Rectal smooth muscle tissue (tissue), 1 donor: ENCODE data around the gene ZCCHC3.

Experiments
- H3K27ac ChIP-seq: one replicate; pipeline ENCODE4 v1.7.0; 2013; ENCODE audit warnings: low read depth, low read length, inconsistent platforms
- H3K27me3 ChIP-seq: one replicate; pipeline ENCODE4 v1.7.0; 2013; ENCODE audit warnings: low read length; ENCODE audit not compliant: control insufficient read depth, insufficient read depth
- H3K36me3 ChIP-seq: one replicate; pipeline ENCODE4 v1.7.0; 2013; ENCODE audit warnings: low read length; ENCODE audit not compliant: control insufficient read depth, insufficient read depth
- H3K4me1 ChIP-seq: one replicate; pipeline ENCODE4 v1.7.0; 2013; ENCODE audit warnings: low read length; ENCODE audit not compliant: control insufficient read depth, insufficient read depth
- H3K4me3 ChIP-seq: one replicate; pipeline ENCODE4 v1.7.0; 2013; ENCODE audit warnings: low read length
- H3K9ac ChIP-seq: one replicate; pipeline ENCODE4 v1.7.0; 2013; ENCODE audit warnings: low read length

The ZCCHC3 gene

DNA sequence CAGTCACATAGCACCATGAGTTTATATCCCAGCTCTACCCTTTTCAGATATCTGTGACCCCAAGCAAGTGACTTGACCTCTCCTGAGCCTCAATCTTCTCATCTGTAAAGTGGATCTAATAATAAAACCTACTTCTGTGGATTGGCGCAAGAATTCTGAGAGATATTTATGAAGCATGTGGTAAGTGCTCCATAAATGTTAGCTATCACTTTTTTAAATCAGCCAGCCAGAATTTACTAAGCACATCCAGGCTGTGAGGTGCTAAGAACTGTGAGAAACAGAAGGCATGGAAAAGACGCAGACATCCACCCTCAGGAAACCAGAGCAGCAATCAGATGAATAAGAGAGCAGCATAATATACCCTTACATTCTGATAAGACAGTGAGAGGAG is 7.7 kb upstream of the ZCCHC3 start:
- no peaks in the 10 kb centered on the region for H3K27me3 ChIP-seq
- peak overlapping the region; percentile 60 for H3K9ac ChIP-seq
- H3K4me1 ChIP-seq: peaks cover 5% of the 10 kb centered on the region
- no peaks in the 10 kb centered on the region for H3K36me3 ChIP-seq
- H3K27ac ChIP-seq: no peak overlapping the region
- peak overlapping the region; percentile 91 for H3K4me3 ChIP-seq

DNA sequence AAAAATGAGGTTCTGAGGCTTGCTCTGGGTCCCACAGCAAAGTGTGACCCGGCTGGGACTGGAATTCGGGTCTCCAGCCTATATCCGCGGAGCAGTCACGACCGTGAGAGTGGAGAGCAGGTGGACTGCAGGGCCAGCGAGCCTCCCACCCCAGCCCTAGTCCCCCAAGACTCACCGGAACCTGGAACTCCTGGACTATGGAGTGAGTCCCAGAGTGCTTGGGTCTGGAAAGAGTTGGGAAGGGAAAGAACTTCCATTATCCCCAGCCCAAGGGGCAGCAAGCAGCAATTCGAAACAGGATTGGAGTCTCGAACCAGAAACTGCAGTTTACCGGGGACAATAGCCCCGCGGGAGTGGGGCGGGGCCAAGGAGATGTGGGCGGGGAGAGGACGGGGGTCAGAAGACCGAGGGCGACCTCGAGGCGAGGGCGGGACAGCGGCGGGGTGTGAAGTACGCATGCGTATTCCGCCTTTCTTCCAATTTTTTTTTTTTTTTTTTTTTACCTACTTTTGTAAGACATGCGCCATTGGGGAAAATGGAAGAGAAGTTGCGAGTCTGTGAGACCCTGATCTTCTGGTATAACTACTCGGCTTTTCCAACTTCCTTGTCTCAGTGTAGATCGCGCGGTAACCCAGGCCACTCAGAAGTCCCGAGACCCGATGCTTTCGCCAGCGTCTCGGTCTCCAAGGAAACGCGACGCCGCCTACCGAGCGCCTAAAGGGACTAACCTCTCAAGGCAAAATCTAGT is 7.1 kb upstream of the ZCCHC3 start, which contains the start of gene C20orf96:
TSS of gene C20orf96 (minus strand) at position 667 of the 748 bp plus-strand sequence. CDS start at position 527, 140 bp downstream.
- Histone ChIP-seq H3K4me1 (peaks cover 5% of the 10 kb centered on the region), H3K9ac (peak within 1 kb of the TSS; percentile 60), H3K27me3 (no peaks in the 10 kb centered on the region), H3K36me3 (no peaks in the 10 kb centered on the region), H3K4me3 (peak within 1 kb of the TSS; percentile 91), H3K27ac (peak within 1 kb of the TSS; percentile 75)

DNA sequence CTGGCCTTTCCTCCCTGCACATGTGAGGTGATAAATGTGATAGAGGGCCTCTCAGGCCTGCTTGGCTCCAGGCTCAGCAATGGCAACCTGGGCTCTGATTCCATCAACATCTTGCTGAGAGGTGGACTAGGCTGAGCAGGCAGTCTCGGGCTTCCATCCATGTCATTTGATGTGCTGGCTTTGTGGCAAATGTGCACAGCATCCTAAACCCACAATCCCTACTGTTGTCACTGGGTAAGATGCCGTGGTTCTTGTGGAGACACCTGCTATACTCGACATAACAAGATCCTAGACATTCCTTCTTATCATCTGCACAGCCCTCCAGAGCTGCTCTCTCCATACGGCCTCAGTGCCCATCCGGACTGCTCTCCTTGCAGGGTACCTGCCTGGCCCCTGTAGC is 2.8 kb upstream of the ZCCHC3 start:
- Histone ChIP-seq H3K36me3 (no peaks in the 10 kb centered on the region), H3K27ac (no peak overlapping the region), H3K9ac (no peak overlapping the region), H3K4me1 (peaks cover 10% of the 10 kb centered on the region), H3K27me3 (no peaks in the 10 kb centered on the region), H3K4me3 (no peak overlapping the region)

DNA sequence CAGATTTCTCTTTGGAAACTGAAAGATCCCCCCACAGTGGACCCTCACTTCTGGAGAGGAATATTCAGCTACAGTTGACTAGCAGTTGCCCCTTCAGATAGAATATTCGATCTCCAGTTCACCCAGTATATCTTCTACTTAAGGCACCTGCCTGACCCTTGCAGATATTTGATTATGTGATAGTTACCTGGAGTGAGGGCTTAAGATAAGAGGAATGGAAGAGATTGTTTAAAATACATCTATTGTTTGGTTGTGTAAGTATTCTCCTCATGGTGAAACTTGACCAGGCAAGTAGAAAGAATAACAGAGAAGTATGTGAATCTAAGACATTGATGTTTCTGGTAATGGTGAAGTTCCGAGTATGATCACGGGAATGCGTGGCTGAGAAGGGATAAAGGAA is 1.6 kb upstream of the ZCCHC3 start:
- Histone ChIP-seq H3K4me1 (peaks cover 18% of the 10 kb centered on the region), H3K36me3 (no peaks in the 10 kb centered on the region), H3K9ac (no peak overlapping the region), H3K27ac (no peak overlapping the region), H3K27me3 (no peaks in the 10 kb centered on the region), H3K4me3 (no peak overlapping the region)

DNA sequence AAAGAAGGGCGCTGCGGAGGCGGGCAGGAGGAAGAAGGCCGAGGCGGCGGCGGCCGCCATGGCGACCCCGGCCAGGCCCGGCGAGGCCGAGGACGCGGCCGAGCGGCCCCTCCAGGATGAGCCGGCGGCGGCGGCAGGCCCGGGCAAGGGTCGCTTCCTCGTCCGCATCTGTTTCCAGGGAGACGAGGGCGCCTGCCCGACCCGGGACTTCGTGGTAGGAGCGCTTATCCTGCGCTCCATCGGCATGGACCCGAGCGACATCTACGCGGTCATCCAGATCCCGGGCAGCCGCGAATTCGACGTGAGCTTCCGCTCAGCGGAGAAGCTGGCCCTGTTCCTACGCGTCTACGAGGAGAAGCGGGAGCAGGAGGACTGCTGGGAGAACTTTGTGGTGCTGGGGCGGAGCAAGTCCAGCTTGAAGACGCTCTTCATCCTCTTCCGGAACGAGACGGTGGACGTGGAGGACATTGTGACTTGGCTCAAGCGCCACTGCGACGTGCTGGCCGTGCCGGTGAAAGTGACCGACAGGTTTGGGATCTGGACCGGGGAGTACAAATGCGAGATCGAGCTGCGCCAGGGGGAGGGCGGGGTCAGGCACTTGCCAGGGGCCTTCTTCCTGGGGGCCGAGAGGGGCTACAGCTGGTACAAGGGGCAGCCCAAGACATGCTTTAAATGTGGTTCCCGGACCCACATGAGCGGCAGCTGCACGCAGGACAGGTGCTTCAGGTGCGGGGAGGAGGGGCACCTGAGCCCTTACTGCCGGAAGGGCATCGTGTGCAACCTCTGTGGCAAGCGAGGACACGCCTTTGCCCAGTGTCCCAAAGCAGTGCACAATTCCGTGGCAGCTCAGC is 780 bp downstream of the ZCCHC3 start:
- Histone ChIP-seq H3K4me3 (peak overlapping the region; percentile 96), H3K4me1 (peaks cover 19% of the 10 kb centered on the region), H3K27me3 (no peaks in the 10 kb centered on the region), H3K9ac (peak overlapping the region; percentile 88), H3K36me3 (no peaks in the 10 kb centered on the region), H3K27ac (peak overlapping the region; percentile 93)

DNA sequence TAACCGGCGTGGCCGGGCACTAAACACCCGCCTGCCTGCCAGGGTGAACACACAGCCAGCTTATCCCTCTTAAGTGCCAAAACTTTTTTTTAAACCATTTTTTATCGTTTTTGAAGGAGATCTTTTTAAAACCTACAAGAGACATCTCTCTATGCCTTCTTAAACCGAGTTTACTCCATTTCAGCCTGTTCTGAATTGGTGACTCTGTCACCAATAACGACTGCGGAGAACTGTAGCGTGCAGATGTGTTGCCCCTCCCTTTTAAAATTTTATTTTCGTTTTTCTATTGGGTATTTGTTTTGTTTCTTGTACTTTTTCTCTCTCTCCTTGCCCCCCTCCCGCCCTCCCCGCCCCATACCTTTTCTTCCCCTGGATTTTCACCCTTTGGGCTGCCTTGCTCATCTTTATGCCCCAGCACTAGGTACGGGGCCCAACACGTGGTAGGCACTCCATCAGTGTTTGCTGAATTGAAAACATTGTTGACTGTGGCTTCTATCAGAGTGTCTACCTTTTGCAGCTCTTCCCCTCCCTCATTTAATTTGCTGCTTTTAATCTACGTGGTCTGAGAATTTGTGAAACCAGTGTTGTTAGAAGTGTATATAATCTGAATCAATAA is 1.5 kb downstream of the ZCCHC3 start:
- Histone ChIP-seq H3K36me3 (no peaks in the 10 kb centered on the region), H3K27ac (peak overlapping the region; percentile 93), H3K27me3 (no peaks in the 10 kb centered on the region), H3K4me1 (peaks cover 19% of the 10 kb centered on the region), H3K4me3 (peak overlapping the region; percentile 96), H3K9ac (peak overlapping the region; percentile 88)

DNA sequence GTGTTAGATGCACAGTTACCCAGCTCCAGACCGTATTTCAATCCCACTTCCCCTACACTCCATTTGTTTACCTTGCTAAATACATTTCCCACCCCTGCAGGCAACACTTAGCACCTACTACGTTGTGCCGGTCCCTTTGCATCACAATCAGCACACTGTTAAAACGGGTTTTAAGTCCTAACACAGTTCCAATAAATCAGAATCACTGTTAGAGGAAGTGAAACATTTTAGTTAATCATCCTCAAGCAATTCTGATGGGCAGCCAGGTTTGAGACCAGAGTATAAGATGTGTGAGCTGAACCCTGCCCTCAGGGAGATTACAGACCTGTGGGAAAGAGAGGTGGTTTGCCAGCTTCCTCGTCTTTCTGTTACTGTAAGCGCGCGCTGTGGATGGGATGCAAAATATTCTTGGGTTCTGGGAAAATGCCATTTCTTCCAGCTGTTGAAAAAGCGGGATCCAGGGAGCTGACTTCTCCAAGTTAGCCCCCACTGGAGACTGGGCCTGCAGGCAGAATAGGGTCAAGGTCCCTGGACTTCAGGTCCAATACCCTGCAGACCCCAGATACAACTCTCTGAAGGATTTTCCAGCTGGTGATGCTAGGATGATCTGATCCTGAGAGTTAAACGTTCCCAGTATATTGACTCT is 3.1 kb downstream of the ZCCHC3 start:
- Histone ChIP-seq H3K27ac (no peak overlapping the region), H3K36me3 (no peaks in the 10 kb centered on the region), H3K27me3 (no peaks in the 10 kb centered on the region), H3K4me3 (peak overlapping the region; percentile 42), H3K4me1 (peaks cover 19% of the 10 kb centered on the region), H3K9ac (no peak overlapping the region)

DNA sequence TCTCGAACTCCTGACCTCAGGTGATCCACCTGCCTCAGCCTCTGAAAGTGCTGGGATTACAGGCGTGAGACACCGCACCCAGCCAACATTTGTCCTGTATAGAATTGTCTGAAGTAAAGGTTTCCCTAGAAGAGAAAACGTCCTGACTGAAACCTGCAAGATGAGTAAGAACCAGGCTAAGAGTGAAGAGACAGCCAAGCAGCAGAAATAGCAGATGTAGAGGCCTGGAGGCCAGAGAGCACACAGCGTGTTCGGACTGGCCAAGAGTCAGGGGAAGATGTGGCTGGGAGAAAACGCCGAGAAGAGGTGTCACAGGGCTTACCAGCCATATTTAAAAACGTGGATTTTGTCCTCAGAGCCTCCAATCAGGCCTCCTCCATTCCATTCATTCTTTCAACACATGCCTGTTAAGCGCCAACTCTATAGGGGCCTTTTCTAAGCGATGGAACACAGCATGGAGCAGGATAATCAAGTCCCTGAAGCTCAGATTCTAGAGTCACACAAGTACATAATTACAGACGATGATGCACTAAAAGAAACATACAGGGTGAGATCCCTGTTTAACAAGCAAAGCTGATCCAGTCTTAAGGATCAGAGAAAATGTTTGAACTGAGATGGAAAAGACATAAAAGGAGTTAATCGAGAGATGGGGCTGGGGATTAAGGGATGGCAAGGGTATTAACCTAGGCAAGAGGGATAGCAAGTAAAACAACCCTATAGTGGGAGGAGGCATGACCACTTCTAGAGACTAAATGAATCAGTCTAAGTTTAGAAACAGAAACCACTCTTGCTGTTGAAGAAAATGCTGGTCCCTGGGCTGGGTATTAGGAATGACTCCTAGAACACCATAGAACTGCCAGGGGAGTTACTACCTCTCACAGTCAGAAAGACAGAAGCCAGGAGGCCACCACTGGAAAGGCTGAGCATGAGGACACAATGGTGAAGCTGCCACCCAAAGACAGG is 4.8 kb downstream of the ZCCHC3 start:
- peaks cover 19% of the 10 kb centered on the region for H3K4me1 ChIP-seq
- H3K27ac ChIP-seq: no peak overlapping the region
- H3K4me3 ChIP-seq: no peak overlapping the region
- H3K36me3 ChIP-seq: no peaks in the 10 kb centered on the region
- no peak overlapping the region for H3K9ac ChIP-seq
- no peaks in the 10 kb centered on the region for H3K27me3 ChIP-seq

DNA sequence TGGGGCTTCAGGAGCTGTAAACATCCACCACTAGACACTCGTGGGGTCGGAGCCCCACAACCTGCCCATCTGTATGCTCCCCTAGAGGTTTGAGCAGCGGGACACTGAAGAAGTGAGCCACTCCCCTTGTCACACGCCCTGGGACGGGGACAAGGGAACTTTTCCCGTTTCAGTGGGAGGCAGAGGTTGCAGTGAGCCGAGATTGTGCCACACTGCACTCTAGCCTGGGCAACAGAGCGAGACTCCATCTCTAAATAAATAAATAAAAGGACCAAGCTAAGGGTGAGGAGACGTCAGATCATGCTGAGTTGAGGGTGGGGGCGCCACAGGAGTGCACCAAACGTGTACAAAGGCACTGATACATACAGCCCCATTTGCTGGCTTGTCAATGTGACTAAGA is 8.4 kb downstream of the ZCCHC3 start:
- H3K27me3 ChIP-seq: no peaks in the 10 kb centered on the region
- H3K9ac ChIP-seq: no peak overlapping the region
- H3K27ac ChIP-seq: no peak overlapping the region
- peaks cover 14% of the 10 kb centered on the region for H3K4me1 ChIP-seq
- H3K36me3 ChIP-seq: no peaks in the 10 kb centered on the region
- no peak overlapping the region for H3K4me3 ChIP-seq

DNA sequence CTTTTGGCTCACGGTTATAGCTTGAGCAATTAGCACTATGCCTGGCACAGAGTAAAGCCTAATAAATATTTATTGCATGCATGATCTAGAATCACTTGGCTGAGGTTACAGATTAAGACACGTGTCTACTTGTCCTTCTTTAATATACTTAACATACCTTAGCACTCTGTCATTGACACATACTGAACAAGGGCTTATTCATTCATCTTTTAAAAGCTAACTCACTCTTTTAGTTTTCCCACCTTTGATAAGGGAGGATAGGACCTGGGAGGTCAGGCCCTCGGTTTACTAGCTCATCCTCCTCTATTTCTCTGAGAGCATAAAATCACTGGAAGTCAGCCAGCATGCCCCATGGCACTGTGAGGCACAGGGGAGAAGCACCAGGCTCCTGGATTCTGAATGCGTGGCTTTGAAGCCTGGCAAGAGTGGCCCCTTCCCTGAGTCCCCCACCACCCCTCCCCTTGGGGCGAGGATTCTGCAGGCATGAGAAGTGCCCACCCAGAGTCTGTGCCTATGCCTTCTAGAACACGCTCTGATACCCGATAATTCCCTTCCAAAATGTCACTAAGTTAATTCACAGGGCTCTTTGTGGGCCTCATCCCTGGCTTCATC is 11.2 kb downstream of the ZCCHC3 start:
- Histone ChIP-seq H3K27me3 (no peaks in the 10 kb centered on the region), H3K9ac (no peak overlapping the region), H3K4me1 (peaks cover 10% of the 10 kb centered on the region), H3K4me3 (no peak overlapping the region), H3K36me3 (no peaks in the 10 kb centered on the region), H3K27ac (no peak overlapping the region)

DNA sequence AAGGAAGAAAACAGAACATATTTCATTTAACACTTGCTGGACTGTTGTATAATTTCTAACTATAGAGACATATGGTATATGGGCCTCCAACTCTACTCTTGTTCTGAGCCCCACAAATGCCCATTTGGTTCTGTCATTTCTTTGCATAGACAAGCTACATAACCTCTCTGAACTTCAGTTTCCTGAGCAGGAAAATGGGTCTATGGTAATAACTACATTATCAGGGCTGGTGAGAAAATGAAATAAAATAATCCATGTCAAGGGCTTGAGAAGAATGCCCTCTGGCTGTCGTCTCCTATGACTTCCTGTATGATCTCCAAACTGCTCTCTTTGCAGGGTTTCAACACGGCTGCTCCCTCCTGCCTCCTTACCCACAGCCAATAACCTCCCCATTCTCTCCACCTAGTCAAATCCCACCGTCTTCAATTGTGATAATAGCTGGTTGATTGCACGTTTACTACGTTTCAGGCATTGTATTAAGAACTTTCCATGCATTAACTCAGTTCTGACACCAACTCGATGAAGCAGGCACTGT is 12.0 kb downstream of the ZCCHC3 start:
- H3K4me3 ChIP-seq: peak overlapping the region; percentile 55

More for the DNA sequence above, 12.0 kb downstream of the ZCCHC3 start:
- H3K36me3 ChIP-seq: no peaks in the 10 kb centered on the region
- H3K9ac ChIP-seq: no peak overlapping the region
- no peaks in the 10 kb centered on the region for H3K27me3 ChIP-seq
- peak overlapping the region; percentile 74 for H3K27ac ChIP-seq
- peaks cover 10% of the 10 kb centered on the region for H3K4me1 ChIP-seq
